Measurements from ENCODE around the gene SENP1.
"Not testable (repeated sequence)": the region's sequence is repeated elsewhere in the genome, so short reads cannot be mapped to it uniquely, and the experiment has no call there.

The SENP1 gene

DNA sequence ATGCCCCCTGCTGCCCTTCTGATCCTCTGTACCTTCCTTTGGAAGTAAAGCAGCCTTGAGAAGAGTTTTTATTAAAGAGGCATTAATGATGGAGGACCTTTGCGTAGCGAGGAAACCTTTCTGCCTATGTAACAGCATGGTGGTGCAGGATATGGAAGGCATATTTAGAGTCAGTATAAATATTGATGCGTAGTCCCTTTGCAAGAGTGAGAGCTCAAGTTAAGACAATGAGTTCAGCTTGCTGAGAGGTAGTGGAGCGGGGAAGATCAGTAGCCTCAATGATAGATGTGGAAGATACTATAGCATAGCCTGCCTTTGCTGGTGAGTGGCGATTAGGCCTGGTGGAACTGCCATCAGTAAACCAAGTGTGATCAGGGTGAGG, 5.4 kb upstream of the SENP1 start:
- WGBS, 2 experiments (ENCODE audit: insufficient coverage in 2 of 2), result 93 to 96% methylated on average over 3 to 5 of the region's 5 CpGs
- not testable (repeated sequence) for H3K4me3 ChIP-seq (ENCODE audit: extremely low read depth, insufficient read depth, low read length, poor library complexity, severe bottlenecking); H3K9me3 ChIP-seq (ENCODE audit: control insufficient read depth, low read length); H3K36me3 ChIP-seq (ENCODE audit: control insufficient read depth, insufficient read depth, low read length); H3K27ac ChIP-seq (ENCODE audit: low read depth, low read length, severe bottlenecking)
- H3K4me1 ChIP-seq (ENCODE audit: control insufficient read depth, insufficient read depth, low read length, poor library complexity, severe bottlenecking), result peaks cover 12% of the 10 kb centered on the region

DNA sequence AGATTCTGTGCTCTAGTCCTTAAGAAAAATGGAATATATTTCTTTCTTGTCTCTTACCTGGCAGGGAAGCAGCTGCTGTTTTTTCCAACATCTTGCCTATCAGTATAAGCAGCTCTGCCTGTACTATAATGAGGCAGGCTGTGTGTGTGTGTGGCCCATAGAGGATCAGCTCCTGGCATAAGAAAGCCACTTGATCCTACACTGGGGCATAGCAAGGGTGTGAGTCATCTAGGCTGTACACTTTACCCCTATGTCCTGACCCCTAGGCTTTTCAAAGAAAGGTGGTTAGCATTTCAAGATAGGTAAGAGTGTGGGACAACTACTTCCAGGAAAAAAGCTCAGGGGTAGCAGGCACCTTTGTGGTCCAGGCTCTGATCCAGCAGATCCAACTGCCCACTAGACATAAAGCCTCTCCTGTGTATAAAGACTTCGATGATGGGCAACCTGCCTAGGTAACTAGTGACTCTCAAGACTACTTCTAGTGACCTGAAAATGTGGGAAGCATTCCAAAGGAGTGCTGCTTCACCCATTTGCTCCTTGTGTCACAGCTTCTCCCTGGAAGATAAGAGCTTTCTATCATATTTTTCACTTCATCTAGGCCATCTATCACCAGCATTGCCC, 4.9 kb upstream of the SENP1 start:
- no peak overlapping the region for H3K4me3 ChIP-seq (ENCODE audit: extremely low read depth, insufficient read depth, low read length, poor library complexity, severe bottlenecking)
- H3K9me3 ChIP-seq (ENCODE audit: control insufficient read depth, low read length), result no peaks in the 10 kb centered on the region
- no peaks in the 10 kb centered on the region for H3K36me3 ChIP-seq (ENCODE audit: control insufficient read depth, insufficient read depth, low read length)
- no peak overlapping the region for H3K27ac ChIP-seq (ENCODE audit: low read depth, low read length, severe bottlenecking)
- WGBS, 2 experiments (ENCODE audit: insufficient coverage in 2 of 2), result 86 to 100% methylated on average over 1 of the region's 1 CpG
- peaks cover 12% of the 10 kb centered on the region for H3K4me1 ChIP-seq (ENCODE audit: control insufficient read depth, insufficient read depth, low read length, poor library complexity, severe bottlenecking)

DNA sequence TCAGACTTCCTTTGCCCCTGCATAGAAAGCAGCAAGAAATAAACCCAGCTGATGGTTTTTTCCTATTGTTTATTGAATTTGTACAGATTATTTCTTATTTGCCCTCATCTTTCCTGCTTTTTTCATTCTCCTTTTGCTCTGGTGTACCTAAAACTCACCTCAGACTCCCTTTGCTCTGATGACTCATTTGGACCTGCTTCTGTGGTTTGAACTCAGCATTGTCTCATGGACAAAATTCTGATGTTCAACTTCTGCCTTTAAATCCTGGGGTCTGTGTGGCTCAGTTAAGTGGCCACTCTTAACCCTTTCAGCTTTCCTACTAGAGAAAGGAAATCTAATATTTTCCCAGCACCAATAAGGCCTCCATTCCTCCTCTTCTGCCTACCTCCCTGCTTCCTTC, 3.5 kb upstream of the SENP1 start:
- H3K4me3 ChIP-seq (ENCODE audit: extremely low read depth, insufficient read depth, low read length, poor library complexity, severe bottlenecking), result no peak overlapping the region
- peaks cover 12% of the 10 kb centered on the region for H3K4me1 ChIP-seq (ENCODE audit: control insufficient read depth, insufficient read depth, low read length, poor library complexity, severe bottlenecking)
- H3K27ac ChIP-seq (ENCODE audit: low read depth, low read length, severe bottlenecking), result no peak overlapping the region
- no peaks in the 10 kb centered on the region for H3K36me3 ChIP-seq (ENCODE audit: control insufficient read depth, insufficient read depth, low read length)
- H3K9me3 ChIP-seq (ENCODE audit: control insufficient read depth, low read length), result no peaks in the 10 kb centered on the region

DNA sequence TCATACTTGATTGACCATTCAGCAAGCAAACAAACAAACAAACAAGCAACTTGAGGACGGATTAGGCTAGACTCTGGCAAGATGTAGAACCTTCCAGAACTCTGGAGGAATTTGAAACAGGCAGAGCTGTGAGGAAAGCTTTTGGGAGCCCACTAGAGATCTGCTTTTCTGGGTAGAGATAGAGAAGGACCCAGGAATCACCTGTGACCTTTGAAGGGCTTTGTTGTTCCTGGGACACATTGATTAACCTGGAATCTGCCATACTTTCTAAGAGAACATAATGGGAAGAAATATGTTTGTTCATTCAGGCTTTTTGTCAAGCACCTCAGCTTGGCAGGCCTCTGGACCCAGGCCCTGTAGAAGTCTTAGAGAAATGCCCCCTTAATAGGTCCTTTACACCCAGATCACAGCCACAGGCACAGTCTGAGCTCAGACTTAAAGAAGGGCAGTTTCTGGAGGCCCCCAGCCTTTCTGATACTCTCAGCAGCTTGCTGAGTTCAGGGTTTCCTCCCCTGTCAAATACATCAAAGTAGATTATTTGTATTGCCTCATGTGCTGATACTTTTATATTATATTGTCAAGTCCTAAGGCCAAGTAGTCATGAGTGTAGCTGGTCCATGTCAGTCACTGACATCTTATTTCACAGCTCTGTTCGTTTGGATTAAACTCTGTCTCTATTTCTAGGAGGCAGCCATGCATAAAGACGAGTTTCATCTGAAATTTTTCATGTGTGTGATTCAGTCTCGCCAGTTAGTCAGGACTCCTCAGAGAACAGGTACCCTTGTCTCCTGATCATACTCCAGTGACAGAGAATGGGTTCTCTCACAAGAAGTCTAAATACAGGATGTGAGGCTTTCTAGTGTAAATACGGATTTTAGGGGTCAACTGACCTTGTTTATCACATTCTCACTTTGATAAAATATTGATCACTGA, 1.1 kb upstream of the SENP1 start:
- Histone ChIP-seq H3K36me3 (ENCODE audit: control insufficient read depth, insufficient read depth, low read length) (no peaks in the 10 kb centered on the region), H3K9me3 (ENCODE audit: control insufficient read depth, low read length) (no peaks in the 10 kb centered on the region), H3K27ac (ENCODE audit: low read depth, low read length, severe bottlenecking) (peak overlapping the region; percentile 96), H3K4me1 (ENCODE audit: control insufficient read depth, insufficient read depth, low read length, poor library complexity, severe bottlenecking) (peaks cover 12% of the 10 kb centered on the region), H3K4me3 (ENCODE audit: extremely low read depth, insufficient read depth, low read length, poor library complexity, severe bottlenecking) (peak overlapping the region; percentile 79)
- 82 to 97% methylated on average over 3 to 4 of the region's 5 CpGs for WGBS, 2 experiments (ENCODE audit: insufficient coverage in 2 of 2)

DNA sequence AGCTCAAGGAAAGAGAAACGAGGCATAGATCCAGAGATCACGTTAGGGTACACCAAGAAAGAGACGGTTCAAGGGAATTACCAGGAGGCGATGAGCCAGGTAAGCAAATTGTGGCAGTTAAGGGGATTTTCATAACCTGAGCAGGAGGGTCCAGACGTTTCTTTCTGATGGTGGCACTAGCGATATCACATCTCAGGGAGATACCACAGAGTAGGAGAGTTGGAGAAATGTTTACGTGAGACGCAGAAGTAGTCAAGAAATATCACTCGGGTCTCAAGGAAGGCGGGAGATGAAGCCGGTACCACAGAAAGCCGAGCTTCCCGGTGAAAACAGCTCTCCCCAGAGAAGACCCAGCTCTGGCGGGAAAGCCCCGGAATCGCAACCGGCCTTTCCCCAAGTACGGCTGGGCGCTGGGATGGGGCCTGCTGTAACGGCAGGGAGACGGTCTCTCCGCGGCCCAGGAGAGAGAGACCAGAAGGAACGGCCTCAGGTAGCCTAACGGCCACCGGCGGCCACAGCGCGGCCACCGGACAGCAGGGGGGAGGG, 485 bp downstream of the SENP1 start:
- Histone ChIP-seq H3K4me1 (ENCODE audit: control insufficient read depth, insufficient read depth, low read length, poor library complexity, severe bottlenecking) (peaks cover 7% of the 10 kb centered on the region), H3K36me3 (ENCODE audit: control insufficient read depth, insufficient read depth, low read length) (peaks cover 1% of the 10 kb centered on the region), H3K4me3 (ENCODE audit: extremely low read depth, insufficient read depth, low read length, poor library complexity, severe bottlenecking) (peak overlapping the region; percentile 79), H3K9me3 (ENCODE audit: control insufficient read depth, low read length) (no peaks in the 10 kb centered on the region), H3K27ac (ENCODE audit: low read depth, low read length, severe bottlenecking) (peak overlapping the region; percentile 96)
- WGBS, 2 experiments (ENCODE audit: insufficient coverage in 2 of 2), result 1% methylated on average over 20 to 22 of the region's 30 CpGs

DNA sequence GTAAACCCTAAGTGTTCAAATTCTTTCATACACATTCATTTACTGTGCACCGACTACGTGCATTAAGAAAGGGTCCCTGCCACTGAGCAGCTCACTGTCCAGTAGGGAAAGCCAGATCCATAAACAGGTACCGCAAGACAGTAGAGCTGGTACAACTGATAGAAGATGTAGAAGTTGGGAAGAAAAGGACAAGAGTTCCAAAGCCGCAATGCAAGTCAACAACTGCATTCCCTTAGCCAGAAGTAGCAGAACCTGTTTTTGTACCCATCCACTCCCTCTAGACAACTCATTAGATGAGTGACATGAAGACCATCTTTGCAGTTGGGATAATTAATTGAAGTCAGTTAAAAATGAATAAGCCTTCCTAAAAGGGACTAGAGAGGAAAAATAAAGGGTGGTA, 1.3 kb downstream of the SENP1 start:
- Histone ChIP-seq H3K4me3 (ENCODE audit: extremely low read depth, insufficient read depth, low read length, poor library complexity, severe bottlenecking) (peak overlapping the region; percentile 79), H3K27ac (ENCODE audit: low read depth, low read length, severe bottlenecking) (no peak overlapping the region), H3K36me3 (ENCODE audit: control insufficient read depth, insufficient read depth, low read length) (peaks cover 6% of the 10 kb centered on the region), H3K4me1 (ENCODE audit: control insufficient read depth, insufficient read depth, low read length, poor library complexity, severe bottlenecking) (peaks cover 5% of the 10 kb centered on the region), H3K9me3 (ENCODE audit: control insufficient read depth, low read length) (no peaks in the 10 kb centered on the region)
- 86 to 88% methylated on average over 2 to 3 of the region's 4 CpGs for WGBS, 2 experiments (ENCODE audit: insufficient coverage in 2 of 2)

DNA sequence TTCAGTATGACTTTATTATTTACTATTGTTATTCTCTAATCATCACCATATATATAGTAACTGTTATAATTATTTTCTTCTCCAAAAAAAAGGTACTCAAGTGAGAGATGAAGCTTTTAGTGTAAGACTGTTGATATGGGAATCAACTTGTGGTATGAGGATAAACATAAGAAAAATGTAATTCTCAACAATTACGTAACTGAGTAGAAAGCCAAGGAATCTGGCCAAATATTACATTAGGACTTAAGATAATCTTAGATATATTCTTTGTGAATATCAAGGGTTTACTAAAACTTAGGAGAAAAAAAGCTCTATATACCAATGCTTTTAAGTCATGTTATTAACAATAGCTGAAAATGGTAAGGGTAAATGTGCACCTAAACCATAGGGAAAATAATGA, 13.3 kb downstream of the SENP1 start:
- no CpG with 5 or more reads among the region's 1 CpG for WGBS, 2 experiments (ENCODE audit: insufficient coverage in 2 of 2)
- H3K36me3 ChIP-seq (ENCODE audit: control insufficient read depth, insufficient read depth, low read length), result peaks cover 63% of the 10 kb centered on the region
- no peak overlapping the region for H3K4me3 ChIP-seq (ENCODE audit: extremely low read depth, insufficient read depth, low read length, poor library complexity, severe bottlenecking)
- H3K27ac ChIP-seq (ENCODE audit: low read depth, low read length, severe bottlenecking), result no peak overlapping the region
- no peaks in the 10 kb centered on the region for H3K9me3 ChIP-seq (ENCODE audit: control insufficient read depth, low read length)
- no peaks in the 10 kb centered on the region for H3K4me1 ChIP-seq (ENCODE audit: control insufficient read depth, insufficient read depth, low read length, poor library complexity, severe bottlenecking)

DNA sequence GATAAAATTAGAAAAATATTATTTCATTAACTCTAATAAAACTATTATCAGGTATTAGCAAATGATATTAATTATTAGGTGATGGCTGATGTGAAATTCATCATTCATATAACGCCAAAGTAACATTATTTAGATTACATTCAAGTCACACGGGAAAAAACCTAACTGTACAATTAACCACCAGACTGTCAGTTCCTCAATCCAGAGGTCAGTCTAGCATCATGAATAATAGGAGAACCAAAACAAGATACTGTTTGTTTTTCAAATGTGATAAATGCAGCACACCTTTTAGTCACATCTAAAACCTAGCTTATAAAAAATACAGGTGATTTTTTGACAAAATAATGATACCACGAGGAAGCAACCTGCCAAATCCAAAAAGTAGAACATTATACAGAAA, 19.6 kb downstream of the SENP1 start:
- H3K4me3 ChIP-seq (ENCODE audit: extremely low read depth, insufficient read depth, low read length, poor library complexity, severe bottlenecking), result no peak overlapping the region
- H3K4me1 ChIP-seq (ENCODE audit: control insufficient read depth, insufficient read depth, low read length, poor library complexity, severe bottlenecking), result no peaks in the 10 kb centered on the region
- H3K9me3 ChIP-seq (ENCODE audit: control insufficient read depth, low read length), result no peaks in the 10 kb centered on the region
- H3K27ac ChIP-seq (ENCODE audit: low read depth, low read length, severe bottlenecking), result no peak overlapping the region
- WGBS, 2 experiments (ENCODE audit: insufficient coverage in 2 of 2), result no CpG with 5 or more reads among the region's 3 CpGs
- H3K36me3 ChIP-seq (ENCODE audit: control insufficient read depth, insufficient read depth, low read length), result peaks cover 66% of the 10 kb centered on the region

DNA sequence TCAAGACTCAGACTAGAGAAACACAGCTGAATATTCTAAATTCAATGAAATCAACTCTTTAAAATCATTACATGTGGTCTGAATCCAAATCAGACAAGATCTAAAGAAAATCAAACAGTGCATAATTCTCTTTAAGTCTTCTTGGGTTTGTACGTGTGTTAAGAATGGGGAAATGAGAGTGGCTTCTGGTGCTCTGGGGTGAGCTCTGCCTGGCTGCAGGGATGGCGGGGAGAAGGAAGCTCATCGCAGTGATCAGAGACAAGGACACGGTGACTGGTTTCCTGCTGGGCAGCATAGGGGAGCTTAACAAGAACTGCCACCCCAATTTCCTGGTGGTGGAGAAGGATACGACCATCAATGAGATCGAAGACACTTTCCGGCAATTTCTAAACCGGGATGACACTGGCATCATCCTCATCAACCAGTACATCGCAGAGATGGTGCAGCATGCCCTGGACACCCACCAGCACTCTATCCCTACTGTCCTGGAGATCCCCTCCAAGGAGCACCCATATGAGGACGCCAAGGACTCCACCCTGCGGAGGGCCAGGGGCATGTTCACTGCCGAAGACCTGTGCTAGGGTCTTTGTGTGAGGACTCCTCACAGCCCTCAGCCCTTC, 20.9 kb downstream of the SENP1 start:
- no peaks in the 10 kb centered on the region for H3K4me1 ChIP-seq (ENCODE audit: control insufficient read depth, insufficient read depth, low read length, poor library complexity, severe bottlenecking)
- no peak overlapping the region for H3K4me3 ChIP-seq (ENCODE audit: extremely low read depth, insufficient read depth, low read length, poor library complexity, severe bottlenecking)
- peaks cover 74% of the 10 kb centered on the region for H3K36me3 ChIP-seq (ENCODE audit: control insufficient read depth, insufficient read depth, low read length)
- H3K27ac ChIP-seq (ENCODE audit: low read depth, low read length, severe bottlenecking), result no peak overlapping the region
- 97% methylated on average over 8 to 11 of the region's 12 CpGs for WGBS, 2 experiments (ENCODE audit: insufficient coverage in 2 of 2)
- no peaks in the 10 kb centered on the region for H3K9me3 ChIP-seq (ENCODE audit: control insufficient read depth, low read length)

DNA sequence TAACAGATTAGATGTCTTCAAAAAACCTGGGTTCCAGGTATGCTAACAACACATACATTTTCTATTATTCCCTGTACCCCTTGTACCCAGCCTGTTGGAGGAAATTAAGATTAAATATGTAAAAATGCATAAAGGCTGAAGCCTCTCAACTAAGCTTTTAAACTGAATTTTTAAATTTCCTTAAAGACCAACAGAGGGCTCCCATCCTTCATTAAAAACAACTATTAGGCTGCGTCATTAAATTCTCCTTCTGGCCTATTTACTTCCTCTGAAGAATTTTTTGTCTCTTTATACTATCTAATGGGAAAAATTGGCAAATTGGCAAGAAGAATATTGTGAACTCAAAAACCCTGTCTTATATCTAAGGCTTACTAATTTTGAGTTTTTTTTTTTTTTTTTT, 21.8 kb downstream of the SENP1 start:
- H3K9me3 ChIP-seq (ENCODE audit: control insufficient read depth, low read length), result no peaks in the 10 kb centered on the region
- no peak overlapping the region for H3K4me3 ChIP-seq (ENCODE audit: extremely low read depth, insufficient read depth, low read length, poor library complexity, severe bottlenecking)
- no CpG with 5 or more reads among the region's 1 CpG for WGBS, 2 experiments (ENCODE audit: insufficient coverage in 2 of 2)
- peaks cover 73% of the 10 kb centered on the region for H3K36me3 ChIP-seq (ENCODE audit: control insufficient read depth, insufficient read depth, low read length)
- H3K4me1 ChIP-seq (ENCODE audit: control insufficient read depth, insufficient read depth, low read length, poor library complexity, severe bottlenecking), result no peaks in the 10 kb centered on the region
- no peak overlapping the region for H3K27ac ChIP-seq (ENCODE audit: low read depth, low read length, severe bottlenecking)
